Fibroblast of skin of left quadriceps (primary cell): ENCODE results near the gene KANSL3.
A peak's percentile ranks its signal among the peaks of the same experiment; 100 is the strongest.
"Not testable (repeated sequence)": the region's sequence is repeated elsewhere in the genome, so short reads cannot be mapped to it uniquely, and the experiment has no call there.

Experiments
- DNase-seq, 2 experiments: peaks; one replicate each; pipeline ENCODE4 v3.0.0-alpha.2; 2013; ENCODE audit warnings: low read depth in 2 of 2

Gene KANSL3

DNA sequence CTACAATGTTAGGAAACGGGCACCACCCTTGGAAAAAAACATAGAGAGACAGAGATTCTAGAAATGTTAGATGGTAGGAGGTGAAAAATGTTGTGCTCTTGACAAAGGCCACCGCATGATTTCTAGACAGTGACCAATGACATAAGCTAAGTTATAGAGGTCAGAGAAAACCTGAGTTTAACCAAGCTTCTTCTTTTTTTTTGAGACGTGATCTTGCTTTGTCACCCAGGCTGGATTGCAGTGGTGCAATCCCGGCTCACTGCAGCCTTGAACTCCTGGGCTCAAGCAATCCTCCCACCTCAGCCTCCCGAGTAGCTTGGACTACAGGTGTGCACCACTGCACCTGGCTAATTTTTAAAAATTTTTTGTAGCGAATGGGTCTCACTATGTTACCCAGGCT is 17.4 kb upstream of the KANSL3 start:
- DNase-seq: no peak

- not testable (repeated sequence) for DNase-seq
These were observed 16.7 kb upstream of the KANSL3 start for GRCh38 chr2:96654791-96655190.

- DNase-seq: no peak
These were observed 13.7 kb upstream of the KANSL3 start for GRCh38 chr2:96651793-96652192.

- no peak for DNase-seq
These were observed 11.2 kb upstream of the KANSL3 start for GRCh38 chr2:96649342-96649741.

DNA sequence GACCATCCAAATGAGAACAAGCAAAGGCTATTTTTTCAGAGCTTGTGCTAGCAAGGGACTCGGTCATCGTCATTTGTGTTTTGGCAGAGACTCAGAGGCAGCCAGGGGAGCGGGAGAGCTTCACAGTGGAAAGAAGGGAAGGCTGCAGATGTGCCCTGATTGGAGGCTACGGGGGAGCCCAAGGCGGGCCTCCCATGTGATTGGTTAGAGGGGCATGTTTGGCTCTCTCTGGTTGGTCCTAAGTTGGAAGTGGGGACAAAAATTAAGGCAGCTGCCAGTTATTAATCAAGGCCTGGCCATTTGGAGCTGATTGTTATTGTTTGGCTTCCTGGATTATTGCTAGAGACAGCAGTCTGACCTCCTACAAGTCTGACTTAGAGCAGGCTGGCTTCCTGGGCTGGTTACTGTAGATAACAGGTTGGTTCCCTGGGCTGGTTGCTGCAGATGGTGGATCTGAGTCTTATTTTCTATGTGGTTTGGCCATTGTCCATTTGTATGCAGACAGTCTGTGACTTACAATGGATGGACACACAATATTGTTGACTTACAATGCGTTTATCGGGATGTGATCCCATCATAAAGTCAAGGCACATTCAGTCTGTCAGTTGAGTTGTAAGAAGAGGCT is 10.3 kb upstream of the KANSL3 start:
- DNase-seq: no peak

DNA sequence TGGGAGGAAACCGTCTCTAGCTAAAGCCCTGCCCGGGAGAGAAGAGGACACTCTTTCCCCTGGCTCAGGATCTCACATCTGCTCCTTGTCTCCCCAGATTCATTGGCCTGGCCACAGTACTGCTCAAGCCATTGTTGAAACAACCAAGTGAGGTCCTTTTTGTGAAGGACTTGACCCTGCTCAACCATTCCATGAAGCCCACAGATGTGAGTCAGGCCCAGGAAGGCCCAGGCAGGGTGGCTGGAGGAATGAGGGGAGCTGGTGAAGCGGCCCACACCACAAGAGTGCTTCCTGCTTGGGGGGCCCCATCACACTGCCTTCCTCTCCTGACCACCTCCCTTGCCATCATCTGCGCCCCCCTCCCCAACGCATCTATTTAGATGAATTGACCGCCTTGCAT is 9.6 kb upstream of the KANSL3 start:
- no peak for DNase-seq

DNA sequence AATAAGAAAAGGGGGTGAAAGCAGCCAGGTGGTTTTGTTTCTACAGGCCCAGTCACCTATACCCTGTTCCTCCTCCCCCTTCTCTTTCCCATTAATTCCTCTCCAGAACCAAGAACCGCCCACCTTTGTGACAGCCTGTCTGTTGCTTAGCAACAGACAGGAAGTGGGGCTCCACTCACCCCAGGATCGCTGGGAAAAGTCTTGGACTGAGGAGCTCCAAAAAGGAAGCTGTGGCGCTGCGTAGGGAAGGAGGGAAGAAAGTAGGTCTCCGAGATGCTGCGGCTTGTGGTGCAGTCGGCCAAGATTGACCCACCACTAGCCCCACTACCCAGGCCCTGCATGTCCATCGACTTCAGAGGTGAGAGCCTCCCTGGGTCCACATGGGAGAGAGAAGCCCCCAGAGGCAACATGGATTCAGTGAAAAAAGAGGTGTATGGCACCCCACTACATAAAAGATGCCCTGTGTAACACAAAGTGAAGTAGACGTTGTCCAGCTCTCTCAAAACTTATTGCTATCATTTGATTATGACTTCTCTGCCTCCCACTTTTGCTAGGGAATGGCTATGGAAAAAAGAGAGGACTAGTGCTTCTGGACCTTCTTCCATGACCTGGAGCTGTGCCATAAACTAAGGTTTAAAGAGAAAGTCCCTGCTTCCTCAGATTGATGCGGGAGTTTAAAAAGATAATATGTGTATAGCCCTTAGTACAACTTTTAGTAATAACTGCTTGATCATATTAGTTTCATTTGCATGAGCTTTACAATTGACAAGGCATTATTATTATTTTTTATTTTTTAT is 4.7 kb upstream of the KANSL3 start, which contains the start of gene FER1L5:
FER1L5 (plus strand) TSS at position 201 of the 797 bp plus-strand sequence; CDS start at position 274, 73 bp downstream.
- DNase-seq: peak; percentile 52 to 61

GRCh38 chr2:96637385-96638143 is 548 bp downstream of the KANSL3 start:
- DNase-seq: peak; percentile 37 to 52

DNA sequence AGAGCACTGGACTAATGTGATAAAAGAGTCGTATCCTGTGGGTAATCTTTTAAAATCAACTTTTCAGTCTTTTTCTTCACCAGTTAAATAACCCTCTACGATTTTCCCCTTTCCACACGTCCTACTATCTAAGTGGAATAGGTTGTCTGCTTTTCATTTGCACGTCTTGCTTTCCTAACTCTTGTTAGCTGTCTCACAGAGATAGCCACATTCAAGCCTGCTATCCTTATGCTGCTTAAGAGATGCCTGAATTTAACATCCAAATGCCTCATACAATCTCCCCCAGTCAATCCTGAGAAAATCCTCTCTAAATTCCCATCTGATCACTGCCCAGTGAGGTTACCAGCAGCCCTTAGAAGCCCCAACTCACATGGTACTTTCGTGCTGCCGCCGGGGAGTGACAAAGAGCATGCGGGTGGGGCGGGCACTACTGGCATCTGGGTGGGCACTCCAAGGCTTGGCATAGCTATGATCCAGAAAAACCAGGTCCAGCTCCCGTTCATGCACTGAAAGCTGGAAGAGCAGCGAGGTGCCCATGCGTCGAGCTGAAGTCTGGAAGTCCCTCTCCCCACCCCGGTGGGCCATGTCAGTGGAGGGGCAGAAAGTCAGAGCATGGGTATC is 1.5 kb downstream of the KANSL3 start:
- no peak for DNase-seq

- no peak for DNase-seq
These were observed 4.5 kb downstream of the KANSL3 start for GRCh38 chr2:96633641-96634040.

DNA sequence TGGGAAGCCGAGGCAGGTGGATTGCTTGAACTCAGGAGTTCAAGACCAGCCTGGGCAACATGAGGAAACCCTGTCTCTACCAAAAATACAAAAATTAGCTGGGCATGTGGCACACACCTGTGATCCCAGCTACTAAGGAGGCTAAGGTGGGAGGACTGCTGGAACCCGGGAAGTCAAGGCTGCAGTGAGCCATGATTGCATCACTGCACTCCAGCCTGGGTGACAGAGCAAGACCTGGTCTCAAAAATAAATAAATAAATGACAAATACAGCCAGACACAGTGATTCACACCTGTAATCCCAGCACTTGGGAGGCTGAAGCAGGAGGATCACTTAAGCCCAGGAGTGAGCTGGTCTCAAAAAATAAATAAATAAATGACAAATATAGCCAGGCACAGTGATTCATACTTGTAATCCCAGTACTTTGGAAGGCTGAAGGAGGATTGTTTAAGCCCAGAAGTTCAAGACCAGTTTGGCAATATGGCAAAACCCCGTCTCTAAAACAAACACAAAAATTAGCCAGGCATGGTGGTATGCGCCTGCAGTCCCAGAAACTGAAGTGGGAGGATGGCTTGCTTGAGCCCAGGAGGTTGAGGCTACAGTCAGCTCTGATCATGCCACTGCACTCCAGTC is 6.2 kb downstream of the KANSL3 start:
- no peak for DNase-seq

GRCh38 chr2:96626553-96626942 is 11.6 kb downstream of the KANSL3 start:
- no peak for DNase-seq

GRCh38 chr2:96625571-96626552 is 12.2 kb downstream of the KANSL3 start:
- DNase-seq: no peak

- DNase-seq: no peak
These were observed 15.0 kb downstream of the KANSL3 start for GRCh38 chr2:96623116-96623515.

- DNase-seq: no peak
These were observed 15.6 kb downstream of the KANSL3 start for GRCh38 chr2:96622544-96622943.

DNA sequence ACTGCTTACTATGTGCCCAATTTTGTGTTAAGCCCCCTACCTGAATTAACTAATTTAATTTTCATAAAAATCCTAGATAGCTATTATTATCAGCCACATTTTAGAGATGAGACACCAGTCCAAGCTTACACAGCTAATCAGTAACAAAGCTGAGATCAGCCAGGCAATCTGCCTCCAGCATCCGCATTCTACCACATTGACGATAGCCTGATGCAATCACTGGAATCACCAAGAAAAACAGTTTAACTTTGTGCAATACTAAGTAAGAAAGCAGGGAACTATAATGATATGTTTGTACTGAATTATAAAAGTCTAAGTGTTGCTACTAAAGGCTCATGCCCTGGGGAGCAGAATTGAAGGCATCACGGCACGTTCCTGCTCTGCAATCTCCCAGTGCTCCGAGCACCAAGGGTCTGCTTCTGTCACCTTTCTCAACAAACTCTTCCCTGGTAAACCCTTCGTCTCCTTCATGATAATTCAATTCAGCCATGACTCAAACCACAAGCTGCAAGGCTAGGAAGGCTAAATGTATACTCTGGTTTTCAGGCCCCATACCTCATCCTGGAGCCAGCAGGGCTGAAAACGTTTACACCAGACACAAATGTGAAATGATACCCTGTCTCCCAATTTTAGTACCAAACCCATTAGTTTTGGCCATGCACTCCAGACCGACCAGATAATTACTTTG is 19.4 kb downstream of the KANSL3 start:
- DNase-seq: peak in 1 of 2 experiments; percentile 10

DNA sequence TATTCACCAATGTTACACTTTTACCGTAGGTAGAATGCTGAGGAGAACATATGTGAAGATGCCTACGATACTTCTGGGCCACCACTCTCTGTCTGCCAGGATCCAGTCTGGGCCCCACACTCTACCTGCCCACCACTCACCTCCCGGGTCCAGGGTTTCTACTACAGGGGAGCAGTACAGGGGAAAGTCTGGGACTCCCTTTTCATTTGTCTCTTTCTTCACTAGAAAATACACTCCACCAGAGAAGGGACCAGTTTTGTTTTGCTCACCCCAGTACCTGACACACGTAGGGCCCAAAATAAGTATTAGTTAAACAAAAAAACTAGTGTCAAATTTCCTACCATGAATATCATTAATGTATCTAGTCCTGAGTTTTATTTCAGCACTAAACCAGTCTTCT is 21.1 kb downstream of the KANSL3 start:
- DNase-seq: no peak

DNA sequence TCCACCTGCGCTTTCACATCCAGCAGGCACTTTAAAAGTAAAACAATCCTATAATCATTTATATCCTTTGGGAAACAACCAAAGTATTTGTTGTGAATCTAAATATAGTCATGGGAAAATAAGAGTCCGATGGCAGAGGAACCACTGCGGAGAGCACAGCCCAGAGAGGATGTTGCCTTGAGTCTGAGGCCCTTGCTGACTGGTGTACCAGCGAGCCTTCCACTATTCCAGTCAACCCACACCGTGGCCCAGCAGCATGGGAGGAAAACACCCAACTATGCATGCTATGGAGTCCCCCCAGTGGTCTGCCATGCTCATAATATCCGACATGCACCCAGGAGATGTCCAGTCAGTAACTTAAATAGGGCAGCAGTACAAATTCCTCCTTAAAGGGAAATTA is 21.6 kb downstream of the KANSL3 start:
- DNase-seq: no peak

DNA sequence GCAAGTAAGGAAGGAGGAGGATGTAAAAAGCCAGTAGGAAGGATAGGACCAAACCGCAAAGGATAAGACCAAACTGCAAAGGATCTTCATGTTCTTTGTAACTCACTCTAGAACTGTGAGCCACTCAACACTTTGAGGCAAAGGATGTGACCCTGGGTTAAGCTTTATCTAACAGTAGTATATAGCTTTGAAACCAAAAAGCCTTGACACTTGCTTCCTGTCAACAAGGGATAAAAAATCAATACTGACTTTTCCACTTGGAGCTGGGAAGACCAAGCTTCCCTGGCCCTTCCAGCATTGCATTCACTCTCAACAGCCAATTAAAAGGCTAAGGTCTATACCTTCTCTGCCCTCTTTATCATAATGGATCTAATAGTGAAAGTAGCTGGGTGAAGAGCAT is 22.0 kb downstream of the KANSL3 start:
- no peak for DNase-seq
